Measurements from ENCODE around the gene AKR1C3. TPM values are rescaled to one million over a fixed set of nuclear protein-coding genes. Genes with fewer than 3 reads are reported as not detected.
"Not testable (repeated sequence)": the region's sequence is repeated elsewhere in the genome, so short reads cannot be mapped to it uniquely, and the experiment has no call there.

AKR1C3 gene
- polyA plus RNA-seq: 100 to 1,000 TPM in 3 of 4 donors, 10 to 100 TPM in 1; 10.9 to 869 (median 449) TPM
- long read RNA-seq, donor 1, transcript AKR1C3-201 (9 exons, 1,807 nt): major isoform, 13 of 14 reads
- long read RNA-seq, donor 1, partial matches to known transcripts: 0 of 14 reads
- long read RNA-seq, donor 1, other reads (novel, unspliced or antisense): 0 of 14 reads
- long read RNA-seq, donor 2, partial matches to known transcripts: 0 of 3 reads
- long read RNA-seq, donor 2, other reads (novel, unspliced or antisense): 0 of 3 reads
- long read RNA-seq, donor 3, partial matches to known transcripts: 0 of 3 reads
- long read RNA-seq, donor 3, other reads (novel, unspliced or antisense): 0 of 3 reads
- long read RNA-seq, donor 4: 0 reads
- long read RNA-seq, donor 5, partial matches to known transcripts: 0 of 1 reads
- long read RNA-seq, donor 5, other reads (novel, unspliced or antisense): 0 of 1 reads
- long read RNA-seq, donor 6, partial matches to known transcripts: 0 of 2 reads
- long read RNA-seq, donor 6, other reads (novel, unspliced or antisense): 0 of 2 reads
- long read RNA-seq, donor 7: 0 reads
- long read RNA-seq, donor 8: 0 reads
- long read RNA-seq, donor 9, partial matches to known transcripts: 0 of 1 reads
- long read RNA-seq, donor 9, other reads (novel, unspliced or antisense): 0 of 1 reads
- long read RNA-seq, donor 10, partial matches to known transcripts: 0 of 1 reads
- long read RNA-seq, donor 10, other reads (novel, unspliced or antisense): 0 of 1 reads

- Histone ChIP-seq H3K9me3 (ENCODE audit: control insufficient read depth in 2 of 2, insufficient read depth in 1 of 2, low read depth in 1 of 2, low read length in 1 of 2) (peaks cover 0 to 3% of the 10 kb centered on the region in 2 donors), H3K36me3 (ENCODE audit: control insufficient read depth in 3 of 3, insufficient read depth in 2 of 3, low read depth in 1 of 3, low read length in 3 of 3) (peaks cover 0 to 13% (median 6%) of the 10 kb centered on the region in 3 donors), H3K27ac (ENCODE audit: low read depth in 1 of 3, low read length in 2 of 3) (peak within 1 kb of the TSS; percentile 36 to 73 (median 44)), H3K4me3 (ENCODE audit: low read depth in 1 of 3, low read length in 3 of 3) (peak within 1 kb of the TSS; percentile 14 to 54 (median 44)), H3K27me3 (ENCODE audit: control insufficient read depth in 3 of 3, insufficient read depth in 3 of 3, low read length in 3 of 3) (no peaks in the 10 kb centered on the region), H3K4me1 (ENCODE audit: control insufficient read depth in 3 of 3, insufficient read depth in 2 of 3, low read depth in 1 of 3, low read length in 2 of 3) (peaks cover 0 to 5% (median 5%) of the 10 kb centered on the region in 3 donors)
- peak; percentile 59 to 88 for DNase-seq
- 7 to 31% (median 12%) methylated on average over 9 of the region's 9 CpGs for WGBS, 3 donors
- FAIRE-seq: no peak
These were observed at the start of gene AKR1C3 for GRCh38 chr10:5094265-5095205. Gene AKR1C3 (plus strand): TSS chr10:5094414. CDS start chr10:5094445, 31 bp downstream.

GRCh38 chr10:5045095-5045494 is 49.1 kb upstream of the AKR1C3 start:
- no peaks in the 10 kb centered on the region for H3K36me3 ChIP-seq (ENCODE audit: control insufficient read depth in 3 of 3, insufficient read depth in 2 of 3, low read depth in 1 of 3, low read length in 3 of 3)
- FAIRE-seq (no peak), DNase-seq (no peak)
- no peak overlapping the region for H3K4me3 ChIP-seq (ENCODE audit: low read depth in 1 of 3, low read length in 3 of 3)
- no peaks in the 10 kb centered on the region for H3K27me3 ChIP-seq (ENCODE audit: control insufficient read depth in 3 of 3, insufficient read depth in 3 of 3, low read length in 3 of 3)
- WGBS, 3 donors: 90 to 91% (median 91%) methylated on average over 9 of the region's 9 CpGs
- H3K9me3 ChIP-seq (ENCODE audit: control insufficient read depth in 2 of 2, insufficient read depth in 1 of 2, low read depth in 1 of 2, low read length in 1 of 2): peaks cover 0 to 15% of the 10 kb centered on the region in 2 donors
- H3K4me1 ChIP-seq (ENCODE audit: control insufficient read depth in 3 of 3, insufficient read depth in 2 of 3, low read depth in 1 of 3, low read length in 2 of 3): peaks cover 0 to 3% (median 2%) of the 10 kb centered on the region in 3 donors
- H3K27ac ChIP-seq (ENCODE audit: low read depth in 1 of 3, low read length in 2 of 3): no peak overlapping the region

GRCh38 chr10:5046410-5046809 is 47.8 kb upstream of the AKR1C3 start:
- Histone ChIP-seq H3K36me3 (ENCODE audit: control insufficient read depth in 3 of 3, insufficient read depth in 2 of 3, low read depth in 1 of 3, low read length in 3 of 3) (no peaks in the 10 kb centered on the region), H3K27ac (ENCODE audit: low read depth in 1 of 3, low read length in 2 of 3) (no peak overlapping the region), H3K4me1 (ENCODE audit: control insufficient read depth in 3 of 3, insufficient read depth in 2 of 3, low read depth in 1 of 3, low read length in 2 of 3) (peaks cover 0 to 3% (median 2%) of the 10 kb centered on the region in 3 donors), H3K9me3 (ENCODE audit: control insufficient read depth in 2 of 2, insufficient read depth in 1 of 2, low read depth in 1 of 2, low read length in 1 of 2) (peaks cover 0 to 15% of the 10 kb centered on the region in 2 donors), H3K27me3 (ENCODE audit: control insufficient read depth in 3 of 3, insufficient read depth in 3 of 3, low read length in 3 of 3) (no peaks in the 10 kb centered on the region), H3K4me3 (ENCODE audit: low read depth in 1 of 3, low read length in 3 of 3) (no peak overlapping the region)
- WGBS, 3 donors: 76 to 87% (median 83%) methylated on average over 6 of the region's 6 CpGs
- no peak for FAIRE-seq
- peak in 1 of 2 donors; percentile 24 for DNase-seq

GRCh38 chr10:5047055-5047454 is 47.2 kb upstream of the AKR1C3 start:
- not testable (repeated sequence) for H3K4me1 ChIP-seq (ENCODE audit: control insufficient read depth in 3 of 3, insufficient read depth in 2 of 3, low read depth in 1 of 3, low read length in 2 of 3); FAIRE-seq; H3K27me3 ChIP-seq (ENCODE audit: control insufficient read depth in 3 of 3, insufficient read depth in 3 of 3, low read length in 3 of 3); H3K36me3 ChIP-seq (ENCODE audit: control insufficient read depth in 3 of 3, insufficient read depth in 2 of 3, low read depth in 1 of 3, low read length in 3 of 3); H3K4me3 ChIP-seq (ENCODE audit: low read depth in 1 of 3, low read length in 3 of 3); H3K27ac ChIP-seq (ENCODE audit: low read depth in 1 of 3, low read length in 2 of 3)
- WGBS, 3 donors: 25 to 63% (median 31%) methylated on average over 5 of the region's 5 CpGs
- DNase-seq: peak; percentile 17 to 63
- peaks cover 0 to 15% of the 10 kb centered on the region in 2 donors for H3K9me3 ChIP-seq (ENCODE audit: control insufficient read depth in 2 of 2, insufficient read depth in 1 of 2, low read depth in 1 of 2, low read length in 1 of 2)

GRCh38 chr10:5047912-5048628 is 46.1 kb upstream of the AKR1C3 start:
- Histone ChIP-seq H3K27me3 (ENCODE audit: control insufficient read depth in 3 of 3, insufficient read depth in 3 of 3, low read length in 3 of 3) (no peaks in the 10 kb centered on the region), H3K4me1 (ENCODE audit: control insufficient read depth in 3 of 3, insufficient read depth in 2 of 3, low read depth in 1 of 3, low read length in 2 of 3) (peaks cover 0 to 3% (median 2%) of the 10 kb centered on the region in 3 donors), H3K4me3 (ENCODE audit: low read depth in 1 of 3, low read length in 3 of 3) (no peak overlapping the region), H3K27ac (ENCODE audit: low read depth in 1 of 3, low read length in 2 of 3) (no peak overlapping the region), H3K36me3 (ENCODE audit: control insufficient read depth in 3 of 3, insufficient read depth in 2 of 3, low read depth in 1 of 3, low read length in 3 of 3) (no peaks in the 10 kb centered on the region), H3K9me3 (ENCODE audit: control insufficient read depth in 2 of 2, insufficient read depth in 1 of 2, low read depth in 1 of 2, low read length in 1 of 2) (peaks cover 0 to 15% of the 10 kb centered on the region in 2 donors)
- 13 to 58% (median 41%) methylated on average over 1 of the region's 1 CpG for WGBS, 3 donors
- DNase-seq: peak in 1 of 2 donors; percentile 56
- no peak for FAIRE-seq

- not testable (repeated sequence) for FAIRE-seq; H3K4me1 ChIP-seq (ENCODE audit: control insufficient read depth in 3 of 3, insufficient read depth in 2 of 3, low read depth in 1 of 3, low read length in 2 of 3)
- WGBS, 3 donors: 89 to 95% (median 95%) methylated on average over 16 of the region's 16 CpGs
These were observed 41.2 kb upstream of the AKR1C3 start for GRCh38 chr10:5052951-5053500.

GRCh38 chr10:5054831-5055230 is 39.4 kb upstream of the AKR1C3 start:
- not testable (repeated sequence) for H3K36me3 ChIP-seq (ENCODE audit: control insufficient read depth in 3 of 3, insufficient read depth in 2 of 3, low read depth in 1 of 3, low read length in 3 of 3); FAIRE-seq; H3K9me3 ChIP-seq (ENCODE audit: control insufficient read depth in 2 of 2, insufficient read depth in 1 of 2, low read depth in 1 of 2, low read length in 1 of 2); H3K27ac ChIP-seq (ENCODE audit: low read depth in 1 of 3, low read length in 2 of 3); DNase-seq; H3K4me3 ChIP-seq (ENCODE audit: low read depth in 1 of 3, low read length in 3 of 3); H3K27me3 ChIP-seq (ENCODE audit: control insufficient read depth in 3 of 3, insufficient read depth in 3 of 3, low read length in 3 of 3); H3K4me1 ChIP-seq (ENCODE audit: control insufficient read depth in 3 of 3, insufficient read depth in 2 of 3, low read depth in 1 of 3, low read length in 2 of 3)
- 62 to 69% (median 63%) methylated on average over 2 of the region's 2 CpGs for WGBS, 3 donors

More at GRCh38 chr10:5052951-5053500, 41.2 kb upstream of the AKR1C3 start:
- not testable (repeated sequence) for H3K27me3 ChIP-seq (ENCODE audit: control insufficient read depth in 3 of 3, insufficient read depth in 3 of 3, low read length in 3 of 3); H3K9me3 ChIP-seq (ENCODE audit: control insufficient read depth in 2 of 2, insufficient read depth in 1 of 2, low read depth in 1 of 2, low read length in 1 of 2); H3K36me3 ChIP-seq (ENCODE audit: control insufficient read depth in 3 of 3, insufficient read depth in 2 of 3, low read depth in 1 of 3, low read length in 3 of 3); H3K4me3 ChIP-seq (ENCODE audit: low read depth in 1 of 3, low read length in 3 of 3); DNase-seq; H3K27ac ChIP-seq (ENCODE audit: low read depth in 1 of 3, low read length in 2 of 3)
